ENCODE data around the gene PLA2G5.
"Not testable (repeated sequence)": the region's sequence is repeated elsewhere in the genome, so short reads cannot be mapped to it uniquely, and the experiment has no call there.

The PLA2G5 gene

GRCh38 chr1:20069874-20070273 is at the start of gene PLA2G5:
Gene PLA2G5, plus strand, starts transcription at chr1:20070194. Its CDS starts 14,637 bp downstream, at chr1:20084831.
- DNase-seq (ENCODE audit: low read depth in 2 of 2): no peak

GRCh38 chr1:20028125-20028524 is 41.9 kb upstream of the PLA2G5 start:
- DNase-seq (ENCODE audit: low read depth in 2 of 2): no peak

- no peak for DNase-seq (ENCODE audit: low read depth in 2 of 2)
These were observed 41.3 kb upstream of the PLA2G5 start for GRCh38 chr1:20028726-20029125.

GRCh38 chr1:20029178-20029912 is 40.6 kb upstream of the PLA2G5 start:
- no peak for DNase-seq (ENCODE audit: low read depth in 2 of 2)

- not testable (repeated sequence) for DNase-seq (ENCODE audit: low read depth in 2 of 2)
These were observed 39.4 kb upstream of the PLA2G5 start for GRCh38 chr1:20030436-20031151.

GRCh38 chr1:20031161-20031560 is 38.8 kb upstream of the PLA2G5 start:
- DNase-seq (ENCODE audit: low read depth in 2 of 2): no peak

- DNase-seq (ENCODE audit: low read depth in 2 of 2): no peak
These were observed 38.2 kb upstream of the PLA2G5 start for GRCh38 chr1:20031836-20032235.

- no peak for DNase-seq (ENCODE audit: low read depth in 2 of 2)
These were observed 37.6 kb upstream of the PLA2G5 start for GRCh38 chr1:20032425-20032824.

- DNase-seq (ENCODE audit: low read depth in 2 of 2): no peak
These were observed 36.6 kb upstream of the PLA2G5 start for GRCh38 chr1:20033420-20033819.

GRCh38 chr1:20035114-20035513 is 34.9 kb upstream of the PLA2G5 start:
- DNase-seq (ENCODE audit: low read depth in 2 of 2): no peak

GRCh38 chr1:20037877-20038276 is 32.1 kb upstream of the PLA2G5 start:
- DNase-seq (ENCODE audit: low read depth in 2 of 2): no peak

GRCh38 chr1:20047096-20047495 is 22.9 kb upstream of the PLA2G5 start:
- DNase-seq (ENCODE audit: low read depth in 2 of 2): no peak

- DNase-seq (ENCODE audit: low read depth in 2 of 2): no peak
These were observed 21.4 kb upstream of the PLA2G5 start for GRCh38 chr1:20048563-20048962.

GRCh38 chr1:20049056-20049798 is 20.8 kb upstream of the PLA2G5 start:
- not testable (repeated sequence) for DNase-seq (ENCODE audit: low read depth in 2 of 2)

- DNase-seq (ENCODE audit: low read depth in 2 of 2): no peak
These were observed 18.7 kb upstream of the PLA2G5 start for GRCh38 chr1:20051218-20051829.

- DNase-seq (ENCODE audit: low read depth in 2 of 2): no peak
These were observed 17.6 kb upstream of the PLA2G5 start for GRCh38 chr1:20052386-20052785.

GRCh38 chr1:20057886-20058420 is 12.0 kb upstream of the PLA2G5 start:
- DNase-seq (ENCODE audit: low read depth in 2 of 2): no peak

GRCh38 chr1:20058531-20058930 is 11.5 kb upstream of the PLA2G5 start:
- DNase-seq (ENCODE audit: low read depth in 2 of 2): peak; percentile 10 to 19

- DNase-seq (ENCODE audit: low read depth in 2 of 2): no peak
These were observed 10.1 kb upstream of the PLA2G5 start for GRCh38 chr1:20059847-20060246.

- not testable (repeated sequence) for DNase-seq (ENCODE audit: low read depth in 2 of 2)
These were observed 9.2 kb upstream of the PLA2G5 start for GRCh38 chr1:20060791-20061190.

GRCh38 chr1:20061866-20062265 is 8.1 kb upstream of the PLA2G5 start:
- no peak for DNase-seq (ENCODE audit: low read depth in 2 of 2)

GRCh38 chr1:20063861-20064292 is 6.1 kb upstream of the PLA2G5 start:
- no peak for DNase-seq (ENCODE audit: low read depth in 2 of 2)

Measured in activated CD8-positive, alpha-beta memory T cell treated with anti-CD3 and anti-CD28 coated beads for 4 hours (primary cell).